Melanocyte of skin (primary cell): ENCODE data around the gene MEOX2. TPM values are rescaled to one million over a fixed set of nuclear protein-coding genes. Genes with fewer than 3 reads are reported as not detected.

Experiments
- total RNA-seq, 2 donors: library from RNA; depleted of rRNA; stranded (reverse); fragments of >200 nt; gene quantifications; 2 replicates each; pipeline ENCODE4 v1.2.3, GENCODE V29; 2012

Gene MEOX2
- total RNA-seq, result not detected

GRCh38 chr7:15686295-15686956, at the start of gene MEOX2:
MEOX2 (minus strand) TSS chr7:15686683; CDS start chr7:15686402, 281 bp downstream.

GRCh38 chr7:15561835-15562234, 124.6 kb downstream of the MEOX2 start, which contains the start of gene AGMO:
AGMO (minus strand) TSS chr7:15562015.

Other genes starting within 250 kb of the MEOX2 start
- 1 to 10 TPM in 1 of 2 donors, under 1 TPM in 1; 0.33 to 1.0 TPM for gene AGMO, start 124.7 kb downstream of the MEOX2 start, total RNA-seq